ENCODE measurements around the gene RHBDF2. TPM values are rescaled to one million over a fixed set of nuclear protein-coding genes. Genes with fewer than 3 reads are reported as not detected.

RHBDF2 gene
- polyA plus RNA-seq, 1 donor (not counting 4 experiments of a cell fraction or from before 2014, with no cell fraction given): 14.9 TPM

- H3K4me1 ChIP-seq (ENCODE audit: control insufficient read depth, extremely low read depth, insufficient read depth, low read length): peaks cover 37% of the 10 kb centered on the region
- H3K4me3 ChIP-seq (ENCODE audit: control insufficient read depth in 2 of 3, extremely low read depth in 1 of 3, insufficient read depth in 2 of 3, low read depth in 1 of 3, low read length in 3 of 3): peak overlapping the region in 1 of 3 experiments; percentile 17
- dilution Hi-C loops (cut with MboI; ENCODE audit: extremely low pct_ligation_motif_present, low sequenced_read_pairs): no loop called here
- FAIRE-seq: no peak
- H3K4me2 ChIP-seq (ENCODE audit: control insufficient read depth, extremely low read depth, insufficient read depth, low read depth, low read length): peak overlapping the region; percentile 37
- no peak for DNase-seq (ENCODE audit: low read depth, low spot score)
- no peaks in the 10 kb centered on the region for H3K36me3 ChIP-seq (ENCODE audit: control insufficient read depth in 2 of 2, extremely low read depth in 1 of 2, insufficient read depth in 2 of 2, low read length in 2 of 2)
- TF ChIP-seq CTCF (optimal IDR thresholded peaks at IDR 0.05 in 1 of 3, IDR thresholded peaks at IDR 0.05 in 1 of 3, conservative IDR thresholded peaks at IDR 0.05 in 1 of 3; ENCODE audit: extremely low read depth in 1 of 3, insufficient read depth in 2 of 3, low read length in 3 of 3) (no peak), EZH2 (IDR thresholded peaks at IDR 0.05; ENCODE audit: low read length) (no peak)
- H3K9ac ChIP-seq (ENCODE audit: control insufficient read depth, extremely low read depth, insufficient read depth, low read length): no peak overlapping the region
- no peak overlapping the region for H2AFZ ChIP-seq (ENCODE audit: control insufficient read depth, low read length)
- H3K9me1 ChIP-seq (ENCODE audit: control insufficient read depth, extremely low read depth, insufficient read depth, low read length): no peaks in the 10 kb centered on the region
- H3K27ac ChIP-seq (ENCODE audit: control insufficient read depth, insufficient read depth, low read length): no peak overlapping the region
- peaks cover 23% of the 10 kb centered on the region for H3K27me3 ChIP-seq (ENCODE audit: control insufficient read depth, extremely low read depth, insufficient read depth, low read length)
- H4K20me1 ChIP-seq (ENCODE audit: control insufficient read depth, extremely low read depth, insufficient read depth, low read length): no peaks in the 10 kb centered on the region
- H3K79me2 ChIP-seq (ENCODE audit: control insufficient read depth, insufficient read depth, low read length): no peaks in the 10 kb centered on the region
- no peaks in the 10 kb centered on the region for H3K9me3 ChIP-seq (ENCODE audit: control insufficient read depth, low read depth, low read length)
Observed at GRCh38 chr17:76536511-76537287, 35.5 kb upstream of the RHBDF2 start.

- dilution Hi-C loops (cut with MboI; ENCODE audit: extremely low pct_ligation_motif_present, low sequenced_read_pairs): no loop called here
- FAIRE-seq (no peak), DNase-seq (ENCODE audit: low read depth, low spot score) (no peak)
- Histone ChIP-seq H2AFZ (ENCODE audit: control insufficient read depth, low read length) (no peak overlapping the region), H3K9me3 (ENCODE audit: control insufficient read depth, low read depth, low read length) (no peaks in the 10 kb centered on the region), H3K27ac (ENCODE audit: control insufficient read depth, insufficient read depth, low read length) (no peak overlapping the region), H3K79me2 (ENCODE audit: control insufficient read depth, insufficient read depth, low read length) (no peaks in the 10 kb centered on the region), H3K4me2 (ENCODE audit: control insufficient read depth, extremely low read depth, insufficient read depth, low read depth, low read length) (no peak overlapping the region), H3K9ac (ENCODE audit: control insufficient read depth, extremely low read depth, insufficient read depth, low read length) (no peak overlapping the region), H4K20me1 (ENCODE audit: control insufficient read depth, extremely low read depth, insufficient read depth, low read length) (no peaks in the 10 kb centered on the region), H3K9me1 (ENCODE audit: control insufficient read depth, extremely low read depth, insufficient read depth, low read length) (no peaks in the 10 kb centered on the region), H3K36me3 (ENCODE audit: control insufficient read depth in 2 of 2, extremely low read depth in 1 of 2, insufficient read depth in 2 of 2, low read length in 2 of 2) (no peaks in the 10 kb centered on the region), H3K4me1 (ENCODE audit: control insufficient read depth, extremely low read depth, insufficient read depth, low read length) (peaks cover 40% of the 10 kb centered on the region), H3K27me3 (ENCODE audit: control insufficient read depth, extremely low read depth, insufficient read depth, low read length) (peaks cover 23% of the 10 kb centered on the region), H3K4me3 (ENCODE audit: control insufficient read depth in 2 of 3, extremely low read depth in 1 of 3, insufficient read depth in 2 of 3, low read depth in 1 of 3, low read length in 3 of 3) (no peak overlapping the region)
- TF ChIP-seq EZH2 (IDR thresholded peaks at IDR 0.05; ENCODE audit: low read length) (no peak), CTCF (optimal IDR thresholded peaks at IDR 0.05 in 1 of 3, IDR thresholded peaks at IDR 0.05 in 1 of 3, conservative IDR thresholded peaks at IDR 0.05 in 1 of 3; ENCODE audit: extremely low read depth in 1 of 3, insufficient read depth in 2 of 3, low read length in 3 of 3) (no peak)
Observed at GRCh38 chr17:76535788-76536510, 34.7 kb upstream of the RHBDF2 start.

All from keratinocyte (primary cell).